GM10847 (cell line): ENCODE results near the gene COL6A3.

ENCODE experiments used
- POLR2A ChIP-seq: IDR thresholded peaks from 2 replicates; pipeline ENCODE4 v1.6.1; 2011; ENCODE audit not compliant: insufficient read length; ENCODE audit errors: extremely low read depth

The COL6A3 gene

DNA sequence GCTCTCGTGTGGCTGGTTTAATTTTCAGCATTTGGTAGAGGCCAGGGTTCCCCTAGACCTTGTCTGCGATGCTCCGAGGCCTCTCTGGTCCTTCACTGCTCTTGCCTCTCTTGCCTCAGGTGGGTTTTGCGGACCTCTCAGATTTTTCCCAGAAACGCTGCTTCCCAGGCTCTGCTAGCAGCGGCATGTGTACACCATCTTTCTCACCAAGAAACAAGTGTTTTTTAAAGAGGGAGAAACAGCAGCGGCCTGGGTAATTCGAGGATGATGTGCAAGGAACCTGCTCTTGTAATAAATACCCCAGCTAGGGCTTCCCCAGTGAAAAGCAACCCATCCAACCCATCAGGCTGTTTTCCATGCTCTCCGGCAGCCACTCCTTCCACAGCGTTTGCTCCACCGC, 33.5 kb upstream of the COL6A3 start:
- TF ChIP-seq POLR2A, result no peak

DNA sequence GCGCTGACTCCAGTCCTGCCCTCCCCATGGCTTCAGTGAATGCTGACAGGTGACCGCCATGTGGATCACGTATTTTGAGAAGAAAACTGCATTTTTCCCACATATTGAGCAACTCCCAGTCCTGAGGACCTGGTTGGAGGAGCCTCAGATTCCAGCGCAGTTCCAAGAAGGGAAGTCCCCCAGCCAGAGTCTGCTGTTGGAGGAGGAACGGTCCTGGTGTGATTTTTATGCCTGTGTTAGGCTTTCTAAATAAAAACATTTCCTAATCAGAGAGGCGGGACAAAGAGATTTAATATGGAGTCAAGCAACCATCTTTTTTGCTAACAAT, 32.3 kb upstream of the COL6A3 start:
- no peak for TF ChIP-seq POLR2A

DNA sequence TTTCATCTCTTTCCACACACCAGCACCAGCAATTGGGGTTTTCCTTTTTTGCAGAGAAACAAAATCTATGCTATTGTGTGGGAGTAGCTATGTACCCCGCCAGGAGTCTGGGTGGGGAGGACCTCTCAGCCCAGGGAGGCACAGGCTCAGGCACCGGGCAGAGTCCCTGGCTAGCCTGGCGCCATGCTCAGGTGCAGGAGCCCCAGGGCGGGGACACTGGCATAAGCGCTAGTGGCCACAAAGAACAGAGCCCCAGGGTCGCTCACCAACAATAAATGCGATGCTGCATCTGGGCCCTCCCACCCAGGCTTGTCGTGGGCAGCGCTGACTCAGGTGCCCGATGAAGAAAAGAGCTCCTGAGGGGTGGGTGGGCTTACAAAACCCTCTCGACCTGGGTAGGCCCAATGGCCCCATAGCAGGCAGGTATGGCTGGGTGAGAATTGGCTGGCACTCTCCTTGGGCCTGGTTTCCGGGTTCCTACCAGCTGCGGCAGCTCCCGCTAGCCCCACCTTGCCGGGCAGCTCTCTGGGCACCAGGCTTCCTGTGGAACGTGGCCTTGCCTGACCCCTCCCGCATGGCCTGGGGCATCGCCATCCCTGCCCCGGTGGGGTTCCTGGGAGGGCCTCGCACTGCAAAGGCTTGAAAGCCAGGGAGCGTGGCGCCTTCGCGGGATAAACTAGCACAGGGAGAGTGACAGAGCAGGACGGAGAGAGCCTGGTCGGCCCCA, 31.8 kb upstream of the COL6A3 start:
- TF ChIP-seq POLR2A, result no peak

DNA sequence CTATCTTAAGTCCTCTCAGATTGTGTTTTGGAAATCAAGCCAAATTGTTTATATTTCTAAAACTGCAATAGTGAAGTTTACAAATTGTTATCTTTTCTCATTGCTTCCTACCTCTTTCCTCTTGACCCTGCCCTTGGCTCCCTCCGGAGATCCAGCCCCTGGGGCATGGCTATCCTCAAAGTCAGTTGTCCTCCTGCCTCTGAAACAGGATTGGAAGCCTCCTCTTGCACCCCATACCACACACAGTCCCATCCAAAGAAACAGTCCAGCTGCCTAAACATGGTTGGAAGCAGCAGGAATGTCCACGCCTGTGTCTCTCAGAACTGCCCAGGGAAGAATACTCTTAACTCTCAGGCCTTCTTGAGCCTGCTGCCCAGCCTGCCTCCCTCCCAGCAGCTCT, 30.1 kb upstream of the COL6A3 start:
- no peak for TF ChIP-seq POLR2A

DNA sequence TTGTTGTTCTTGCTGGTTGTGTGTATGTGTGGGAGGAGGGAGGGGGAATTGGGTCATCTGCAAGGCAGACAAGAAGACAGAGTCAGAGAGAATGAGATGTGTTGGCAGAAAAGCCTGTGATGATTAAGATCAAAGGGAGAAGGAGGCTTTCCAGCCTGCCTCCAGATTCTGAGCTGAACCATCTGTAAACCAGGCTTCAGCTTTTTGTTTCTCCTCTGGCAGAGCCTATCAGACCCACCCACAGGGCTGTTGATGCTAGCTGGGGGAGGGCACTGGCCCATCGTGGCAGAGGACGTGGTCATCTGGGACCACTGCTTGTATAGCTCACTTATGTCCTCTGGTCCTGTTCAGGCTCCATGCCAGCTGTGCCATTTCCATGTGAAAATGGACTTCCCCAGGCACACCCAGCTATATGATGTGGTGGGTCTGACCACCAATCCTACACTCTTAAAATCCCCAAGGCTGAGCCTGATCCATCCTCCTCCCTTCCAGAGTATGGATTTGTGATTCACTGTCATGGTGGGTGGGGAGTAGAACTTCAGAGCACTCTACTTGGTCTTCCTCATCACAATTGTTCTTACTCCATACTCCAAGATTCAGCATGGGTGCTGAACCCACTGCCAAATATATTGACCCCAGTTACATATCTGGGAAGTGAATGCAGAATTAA, 27.8 kb upstream of the COL6A3 start:
- TF ChIP-seq POLR2A, result no peak

DNA sequence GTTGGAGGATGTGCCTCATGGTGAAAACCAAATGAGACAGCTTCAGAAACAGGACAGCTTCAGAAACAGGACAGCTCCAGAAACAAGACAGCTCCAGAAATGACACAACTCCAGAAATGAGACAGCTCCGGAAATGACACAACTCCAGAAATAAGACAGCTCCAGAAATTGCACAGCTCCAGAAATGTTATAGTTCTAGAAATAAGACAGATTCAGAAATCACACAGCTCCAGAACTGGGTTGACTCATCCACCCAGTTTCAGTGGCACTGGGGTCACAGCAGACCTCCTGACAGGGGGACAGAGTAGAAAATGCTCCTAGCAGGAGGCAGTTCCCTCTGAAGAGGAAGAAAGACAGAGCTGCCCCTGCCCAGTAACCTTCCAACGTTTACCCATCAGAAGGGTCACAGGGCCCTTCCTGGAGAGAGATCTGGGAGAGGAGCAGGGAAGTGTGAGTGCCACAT, 26.9 kb upstream of the COL6A3 start:
- TF ChIP-seq POLR2A, result no peak

DNA sequence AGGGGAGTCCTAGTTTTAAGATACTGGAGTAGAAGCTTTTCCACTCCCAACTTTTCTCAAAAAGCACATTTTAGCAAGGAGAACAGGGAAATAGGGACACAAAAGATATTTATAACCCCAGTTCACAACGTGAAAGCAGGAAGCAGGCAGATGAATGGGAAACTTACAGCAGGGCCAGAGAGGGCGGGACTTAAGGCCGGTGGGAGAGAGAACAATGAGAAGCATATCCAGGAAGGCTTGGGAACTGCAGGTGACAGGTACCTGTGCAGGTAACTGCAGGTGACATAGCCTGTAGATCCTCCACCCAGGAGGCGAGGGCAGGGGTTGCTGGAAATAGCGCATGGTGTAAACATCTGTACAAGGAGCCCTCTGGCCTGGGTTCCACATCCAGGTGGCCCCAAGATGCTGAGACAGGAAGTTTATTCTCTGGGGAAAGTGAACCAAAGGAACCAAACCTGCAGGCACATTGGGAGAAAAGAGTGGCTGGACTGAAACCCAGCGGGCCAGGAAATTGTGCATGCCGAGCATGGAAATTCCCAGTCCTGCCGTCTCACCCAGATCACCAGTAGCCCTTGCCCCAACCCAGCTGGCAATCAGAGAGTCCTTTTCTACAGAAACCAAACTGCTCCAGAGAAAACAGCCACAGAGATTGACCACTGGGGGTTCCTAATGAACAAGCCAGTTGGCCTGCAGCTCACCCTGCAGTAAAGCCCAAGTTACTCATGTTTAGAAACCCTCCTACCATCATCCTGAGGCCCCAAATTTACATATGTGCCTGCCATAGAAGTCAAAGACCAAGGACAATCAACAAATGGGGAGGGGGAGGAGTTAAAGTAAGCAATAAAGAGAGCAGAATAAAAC, 24.3 kb upstream of the COL6A3 start:
- TF ChIP-seq POLR2A, result no peak

DNA sequence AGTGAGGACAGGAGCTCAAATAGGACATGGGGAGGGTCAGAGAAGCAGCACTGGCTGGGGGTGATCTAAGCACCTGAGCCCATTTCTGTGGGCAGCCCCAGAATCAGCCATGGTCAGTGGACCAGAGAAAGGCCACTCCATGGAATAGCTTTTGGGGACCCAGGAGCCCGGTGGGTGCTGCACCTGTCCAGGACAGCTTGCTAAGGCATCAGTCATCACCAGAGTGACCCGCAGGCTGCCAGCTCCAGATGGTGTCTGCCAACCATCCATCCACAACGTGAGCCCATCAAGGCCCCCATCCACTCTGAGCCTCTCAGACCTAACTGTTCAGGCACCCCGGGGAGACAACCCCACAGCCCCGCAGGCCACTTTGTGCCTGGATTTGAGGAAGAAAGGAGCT, 23.6 kb upstream of the COL6A3 start:
- TF ChIP-seq POLR2A, result no peak

DNA sequence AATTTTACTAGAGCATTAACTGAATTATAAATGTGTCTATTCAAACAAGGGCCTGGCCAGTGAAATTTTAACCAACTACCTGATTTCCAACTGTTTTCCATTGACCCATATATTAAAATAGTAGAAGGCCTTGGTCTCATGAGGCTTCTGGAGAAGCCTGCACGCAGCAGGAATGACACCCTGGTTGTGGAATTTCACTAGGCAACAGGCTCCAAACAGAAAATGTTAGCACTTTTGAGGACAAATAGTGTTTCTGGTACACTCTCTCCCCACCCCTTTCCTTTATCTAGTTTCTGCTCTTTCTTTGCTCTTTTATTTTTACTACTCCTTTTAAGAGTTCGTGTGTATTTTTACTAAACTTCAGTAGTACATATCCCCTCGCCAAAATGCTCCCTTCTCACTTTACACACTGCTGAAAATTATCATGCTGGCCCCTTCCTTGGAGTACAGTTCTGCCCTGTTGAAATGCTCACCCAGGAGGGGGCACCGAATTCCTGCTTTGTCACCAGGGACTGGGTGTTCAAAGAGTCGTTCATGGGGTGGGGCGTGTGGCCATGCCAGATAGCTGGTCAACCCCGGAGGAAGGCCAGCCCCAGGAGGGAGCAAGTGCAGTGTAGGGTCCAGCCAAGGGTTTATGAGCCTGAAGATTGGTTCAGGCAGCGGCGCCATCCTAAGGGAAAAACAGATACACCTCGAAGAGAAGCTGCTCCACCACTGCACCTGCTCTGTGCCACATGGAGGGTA, 22.1 kb upstream of the COL6A3 start:
- TF ChIP-seq POLR2A, result no peak

DNA sequence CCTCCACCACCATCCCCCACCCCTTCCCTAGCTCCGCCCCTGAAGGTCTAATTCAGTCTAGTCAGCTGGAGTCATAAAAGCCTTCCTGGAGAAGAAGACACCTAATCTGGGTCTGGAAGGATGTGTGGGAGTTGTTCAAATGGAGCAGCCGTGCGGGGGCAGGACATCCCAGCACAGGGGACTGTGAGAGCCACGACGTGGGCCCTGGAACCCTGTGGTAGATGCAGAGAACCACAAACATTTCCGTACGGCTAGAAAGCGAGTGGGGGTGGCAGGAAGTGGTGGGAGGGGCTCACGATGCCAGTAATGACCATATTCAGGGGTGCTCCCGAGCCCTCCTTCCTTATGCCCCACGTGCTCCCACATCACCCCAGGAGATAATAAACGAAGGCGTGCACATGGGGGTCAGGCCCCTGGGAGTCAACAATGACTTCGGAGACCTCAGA, 20.9 kb upstream of the COL6A3 start:
- no peak for TF ChIP-seq POLR2A

DNA sequence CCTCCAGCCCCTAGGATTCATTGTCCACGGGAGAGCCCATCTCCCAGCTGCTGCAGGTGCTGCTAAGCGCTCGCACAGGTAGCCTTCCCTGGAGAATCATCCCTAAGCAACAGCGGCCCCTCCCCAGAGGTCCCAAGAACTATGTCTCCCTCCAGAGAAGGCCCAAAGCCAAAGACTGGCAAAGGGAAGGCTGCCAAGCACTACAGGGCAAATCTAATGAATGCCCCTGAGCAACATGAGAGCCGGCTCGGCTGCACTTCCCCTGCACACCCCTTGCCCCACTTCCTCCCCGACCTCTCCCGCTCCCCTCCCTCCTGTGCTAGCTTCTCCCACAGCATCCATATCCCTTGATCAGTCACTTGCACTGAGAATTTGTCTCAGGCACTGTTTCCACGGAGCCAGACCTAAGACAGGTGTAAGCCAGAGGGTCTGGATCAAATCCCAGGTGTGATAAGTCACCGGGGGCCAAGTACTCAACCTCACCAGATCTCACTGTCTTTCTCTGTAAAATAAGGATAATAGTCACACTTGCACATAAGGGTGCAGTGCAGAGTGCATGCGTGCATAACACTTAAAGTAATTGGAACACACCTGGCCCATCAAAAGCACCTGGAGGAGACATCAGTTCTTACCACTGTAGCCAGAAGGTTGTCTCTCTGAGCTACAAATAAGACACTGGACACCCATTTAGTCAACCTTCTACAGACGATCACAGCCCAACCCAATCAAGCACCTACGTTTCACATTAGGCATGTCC, 20.1 kb upstream of the COL6A3 start:
- TF ChIP-seq POLR2A, result no peak

DNA sequence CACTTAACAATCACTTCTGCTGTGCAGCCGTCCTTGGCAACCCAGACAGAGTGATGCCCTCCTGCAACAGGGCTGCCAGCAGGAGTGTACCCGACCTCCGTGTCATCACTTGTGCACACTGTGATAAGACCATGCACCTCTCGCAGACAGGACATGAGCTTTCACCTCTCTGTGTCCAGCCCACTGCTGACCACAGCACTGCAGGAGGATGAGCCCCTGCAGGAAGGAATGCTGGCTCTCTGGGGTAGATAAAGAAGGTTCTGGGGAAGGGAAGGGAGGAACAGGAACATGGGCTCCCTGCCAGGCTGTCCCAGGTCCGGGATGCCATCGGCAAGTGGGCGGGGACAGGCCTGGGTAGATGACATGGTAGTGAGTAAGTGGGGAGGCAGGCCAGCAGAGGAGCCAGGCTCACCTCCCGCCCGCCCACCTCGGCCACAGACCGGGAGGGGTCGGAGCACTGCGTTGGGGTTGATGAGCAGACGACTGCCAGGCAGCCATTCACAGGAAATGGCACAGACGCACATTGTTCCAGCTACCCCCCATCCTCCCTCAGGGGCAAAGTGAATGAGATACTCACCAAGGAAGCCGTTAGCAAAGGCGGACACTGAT, 18.6 kb upstream of the COL6A3 start:
- no peak for TF ChIP-seq POLR2A

DNA sequence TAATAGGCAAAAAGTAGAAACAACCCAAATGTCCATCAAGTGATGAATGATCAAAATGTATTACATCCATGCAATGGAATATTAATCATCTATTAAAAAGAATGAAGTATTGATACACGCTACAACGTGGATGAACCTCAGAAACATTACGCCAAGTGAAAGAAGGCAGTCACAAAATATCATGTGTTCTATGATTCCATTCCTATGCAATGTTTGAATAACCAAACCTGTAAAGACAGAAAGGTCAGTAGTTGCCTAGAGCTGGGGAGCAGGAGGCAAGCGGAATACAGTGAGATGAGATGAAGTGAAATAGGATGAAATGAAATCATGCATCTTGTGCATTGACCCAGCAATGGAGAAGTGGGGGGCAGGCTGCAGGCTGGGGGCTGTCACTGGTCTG, 17.9 kb upstream of the COL6A3 start:
- no peak for TF ChIP-seq POLR2A

DNA sequence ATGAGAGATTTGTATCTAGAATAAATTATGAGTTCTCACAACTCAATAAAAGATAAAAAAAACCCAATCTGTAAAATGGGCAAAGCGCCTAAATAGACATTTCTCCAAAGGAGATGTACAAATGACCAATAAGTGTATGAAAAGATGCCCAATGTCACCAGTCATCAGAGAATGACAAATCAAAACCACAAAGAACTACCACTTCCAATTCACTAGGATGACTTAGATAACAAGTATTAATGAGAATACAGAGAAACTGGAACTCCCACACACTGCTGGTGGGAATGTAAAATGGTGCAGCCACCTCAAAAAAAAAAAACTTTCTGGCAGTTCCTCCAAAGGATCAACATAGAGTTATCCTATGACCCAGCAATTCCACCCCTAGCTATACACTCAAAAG, 17.4 kb upstream of the COL6A3 start:
- no peak for TF ChIP-seq POLR2A

DNA sequence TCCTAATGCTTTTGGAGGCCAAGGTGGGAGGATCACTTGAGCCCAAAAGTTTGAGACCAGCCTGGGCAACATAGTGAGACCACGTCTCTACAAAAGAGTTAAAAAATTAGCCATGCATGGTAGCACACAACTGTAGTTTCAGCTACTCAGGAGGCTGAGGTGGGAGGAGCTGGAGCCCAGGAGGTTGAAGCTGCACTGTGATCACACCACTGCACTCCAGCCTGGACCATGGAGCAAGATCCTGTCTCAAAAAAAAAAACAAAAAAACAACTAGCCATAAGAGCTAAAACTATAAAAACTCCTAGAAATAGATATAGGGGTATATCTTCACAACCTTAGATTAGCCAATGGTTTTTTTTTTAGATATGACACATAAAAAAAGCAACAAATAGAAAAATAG, 16.9 kb upstream of the COL6A3 start:
- TF ChIP-seq POLR2A, result no peak

DNA sequence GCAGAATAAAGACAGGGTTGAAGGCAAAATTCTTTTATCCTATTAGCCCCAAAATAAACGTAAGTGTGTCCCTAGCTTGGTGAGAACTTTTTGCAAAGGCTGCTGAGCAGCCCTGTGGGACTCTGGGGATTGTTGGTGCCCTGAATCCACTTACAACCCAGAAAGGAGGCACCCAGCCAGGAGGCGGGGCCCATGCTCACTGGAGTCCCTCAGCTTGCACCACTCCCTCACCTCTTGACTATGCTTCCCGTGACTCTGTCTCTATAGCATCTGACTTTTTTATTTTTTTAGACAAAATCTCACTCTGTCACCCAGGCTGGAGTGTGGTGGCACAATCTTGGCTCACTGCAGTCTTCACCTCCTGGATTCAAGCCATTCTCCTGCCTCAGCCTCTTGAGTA, 15.8 kb upstream of the COL6A3 start:
- no peak for TF ChIP-seq POLR2A
